Measurements from ENCODE around the gene CFB.

DNA sequence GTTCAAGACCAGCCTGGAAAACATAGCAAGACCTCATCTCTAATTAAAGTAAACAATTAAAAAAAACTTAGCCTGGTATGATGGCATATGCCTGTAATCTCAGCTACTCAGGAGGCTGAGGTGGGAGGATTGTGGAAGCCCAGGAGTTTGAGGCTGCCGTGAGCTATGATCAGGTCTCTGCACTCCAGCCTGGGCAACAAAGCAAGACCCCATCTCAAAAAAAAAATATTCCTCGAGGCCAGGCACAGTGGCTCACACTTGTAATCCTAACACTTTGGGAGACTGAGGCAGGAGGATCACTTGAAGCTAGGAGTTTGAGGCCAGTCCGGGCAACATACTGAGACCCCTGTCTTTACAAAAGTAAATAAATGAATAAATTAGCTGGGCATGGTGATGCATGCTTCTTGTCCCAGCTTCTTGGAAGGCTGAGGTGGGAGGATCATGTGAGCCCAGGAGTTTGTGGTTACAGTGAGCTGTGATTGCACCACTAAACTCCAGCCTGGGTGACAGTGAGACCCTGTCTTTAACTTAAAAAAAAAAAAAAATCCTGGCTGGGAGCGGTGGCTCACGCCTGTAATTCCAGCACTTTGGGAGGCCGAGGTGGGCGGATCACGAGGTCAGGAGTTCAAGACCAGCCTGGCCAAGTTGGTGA is 27.7 kb upstream of the CFB start:
- TF ChIP-seq, protein P1, sequence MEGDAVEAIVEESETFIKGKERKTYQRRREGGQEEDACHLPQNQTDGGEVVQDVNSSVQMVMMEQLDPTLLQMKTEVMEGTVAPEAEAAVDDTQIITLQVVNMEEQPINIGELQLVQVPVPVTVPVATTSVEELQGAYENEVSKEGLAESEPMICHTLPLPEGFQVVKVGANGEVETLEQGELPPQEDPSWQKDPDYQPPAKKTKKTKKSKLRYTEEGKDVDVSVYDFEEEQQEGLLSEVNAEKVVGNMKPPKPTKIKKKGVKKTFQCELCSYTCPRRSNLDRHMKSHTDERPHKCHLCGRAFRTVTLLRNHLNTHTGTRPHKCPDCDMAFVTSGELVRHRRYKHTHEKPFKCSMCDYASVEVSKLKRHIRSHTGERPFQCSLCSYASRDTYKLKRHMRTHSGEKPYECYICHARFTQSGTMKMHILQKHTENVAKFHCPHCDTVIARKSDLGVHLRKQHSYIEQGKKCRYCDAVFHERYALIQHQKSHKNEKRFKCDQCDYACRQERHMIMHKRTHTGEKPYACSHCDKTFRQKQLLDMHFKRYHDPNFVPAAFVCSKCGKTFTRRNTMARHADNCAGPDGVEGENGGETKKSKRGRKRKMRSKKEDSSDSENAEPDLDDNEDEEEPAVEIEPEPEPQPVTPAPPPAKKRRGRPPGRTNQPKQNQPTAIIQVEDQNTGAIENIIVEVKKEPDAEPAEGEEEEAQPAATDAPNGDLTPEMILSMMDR (IDR thresholded peaks at IDR 0.05) = no peak
- TF ChIP-seq POLR2A (IDR thresholded peaks at IDR 0.05) = no peak

All from Peyer's patch (tissue), 4 donors.